WERI-Rb-1 (cell line): ENCODE results near the gene IGF1R.

Experiments
- DNase-seq: peaks from one replicate; pipeline ENCODE4 v3.0.0-alpha.2; 2020
- H3K27ac ChIP-seq: fragments of 250-450 bp; sonication (Bioruptor Pico); 2 replicates; pipeline ENCODE4 v1.5.1; 2020; ENCODE audit warnings: mild to moderate bottlenecking, moderate library complexity
- H3K27me3 ChIP-seq: fragments of 250-450 bp; sonication (Bioruptor Pico); 2 replicates; pipeline ENCODE4 v1.5.1; 2021; ENCODE audit warnings: mild to moderate bottlenecking, low read depth, moderate library complexity; ENCODE audit not compliant: insufficient read depth, severe bottlenecking
- H3K36me3 ChIP-seq: fragments of 250-450 bp; sonication (Bioruptor Pico); 2 replicates; pipeline ENCODE4 v1.5.1; 2020; ENCODE audit warnings: mild to moderate bottlenecking, moderate library complexity
- H3K4me3 ChIP-seq: 2 replicates; pipeline ENCODE4 v1.5.1; 2011; ENCODE audit warnings: low read depth, mild to moderate bottlenecking, control low read depth, low read length
- H3K9me3 ChIP-seq: fragments of 250-450 bp; sonication (Bioruptor Pico); 2 replicates; pipeline ENCODE4 v1.5.1; 2021; ENCODE audit warnings: mild to moderate bottlenecking, moderate library complexity; ENCODE audit not compliant: severe bottlenecking
- TF ChIP-seq, protein P1 (sequence below): IDR thresholded peaks from 2 replicates; pipeline ENCODE4 v1.5.1; 2011; ENCODE audit warnings: low read depth, mild to moderate bottlenecking, control low read depth, inconsistent platforms, low read length

IGF1R gene

DNA sequence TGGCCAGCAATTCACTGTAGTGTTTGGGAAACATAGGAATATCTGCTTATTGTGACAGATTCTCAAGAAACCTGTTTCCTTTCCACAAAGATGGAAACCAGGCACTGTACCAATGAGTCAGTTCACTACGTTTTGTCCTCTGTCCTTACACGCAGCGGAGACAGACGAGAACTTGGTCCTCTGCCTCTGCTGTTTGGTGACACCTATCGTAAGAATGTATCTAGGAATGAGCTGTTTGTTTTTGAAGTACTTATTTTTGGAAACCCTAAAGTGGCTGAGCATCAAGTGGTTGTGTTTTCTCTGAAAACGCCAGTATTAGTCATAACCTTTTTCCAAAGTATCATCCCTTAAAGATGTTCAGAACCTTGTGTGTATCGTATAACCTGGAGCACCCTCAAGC, 266.3 kb downstream of the IGF1R start:
- no peak for DNase-seq
- Histone ChIP-seq H3K4me3 (no peak overlapping the region), H3K27ac (no peak overlapping the region), H3K36me3 (peaks cover 56% of the 10 kb centered on the region), H3K9me3 (no peaks in the 10 kb centered on the region), H3K27me3 (no peaks in the 10 kb centered on the region)
- TF ChIP-seq, protein P1, sequence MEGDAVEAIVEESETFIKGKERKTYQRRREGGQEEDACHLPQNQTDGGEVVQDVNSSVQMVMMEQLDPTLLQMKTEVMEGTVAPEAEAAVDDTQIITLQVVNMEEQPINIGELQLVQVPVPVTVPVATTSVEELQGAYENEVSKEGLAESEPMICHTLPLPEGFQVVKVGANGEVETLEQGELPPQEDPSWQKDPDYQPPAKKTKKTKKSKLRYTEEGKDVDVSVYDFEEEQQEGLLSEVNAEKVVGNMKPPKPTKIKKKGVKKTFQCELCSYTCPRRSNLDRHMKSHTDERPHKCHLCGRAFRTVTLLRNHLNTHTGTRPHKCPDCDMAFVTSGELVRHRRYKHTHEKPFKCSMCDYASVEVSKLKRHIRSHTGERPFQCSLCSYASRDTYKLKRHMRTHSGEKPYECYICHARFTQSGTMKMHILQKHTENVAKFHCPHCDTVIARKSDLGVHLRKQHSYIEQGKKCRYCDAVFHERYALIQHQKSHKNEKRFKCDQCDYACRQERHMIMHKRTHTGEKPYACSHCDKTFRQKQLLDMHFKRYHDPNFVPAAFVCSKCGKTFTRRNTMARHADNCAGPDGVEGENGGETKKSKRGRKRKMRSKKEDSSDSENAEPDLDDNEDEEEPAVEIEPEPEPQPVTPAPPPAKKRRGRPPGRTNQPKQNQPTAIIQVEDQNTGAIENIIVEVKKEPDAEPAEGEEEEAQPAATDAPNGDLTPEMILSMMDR, result no peak

DNA sequence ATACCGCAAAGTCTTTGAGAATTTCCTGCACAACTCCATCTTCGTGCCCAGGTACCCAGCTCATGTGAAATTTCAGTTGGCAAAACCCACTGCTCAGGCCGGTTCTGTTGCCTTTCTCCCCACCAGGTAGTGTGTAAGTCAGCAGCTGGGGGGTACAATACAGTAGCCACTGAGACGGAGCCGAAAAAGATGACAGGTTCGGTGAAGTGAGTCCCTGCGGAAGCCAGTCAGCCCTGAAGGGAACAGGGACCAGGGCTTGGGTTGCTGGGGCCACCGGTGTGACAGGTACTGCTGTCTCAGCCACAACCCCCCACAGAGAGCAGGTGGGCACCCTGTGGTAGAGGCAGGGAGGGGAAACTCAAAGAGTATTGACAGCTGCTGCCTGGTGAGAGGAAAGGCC, 268.5 kb downstream of the IGF1R start:
- TF ChIP-seq, protein P1, result no peak
- DNase-seq, result no peak
- Histone ChIP-seq H3K27me3 (no peaks in the 10 kb centered on the region), H3K4me3 (no peak overlapping the region), H3K9me3 (no peaks in the 10 kb centered on the region), H3K36me3 (peaks cover 55% of the 10 kb centered on the region), H3K27ac (no peak overlapping the region)

DNA sequence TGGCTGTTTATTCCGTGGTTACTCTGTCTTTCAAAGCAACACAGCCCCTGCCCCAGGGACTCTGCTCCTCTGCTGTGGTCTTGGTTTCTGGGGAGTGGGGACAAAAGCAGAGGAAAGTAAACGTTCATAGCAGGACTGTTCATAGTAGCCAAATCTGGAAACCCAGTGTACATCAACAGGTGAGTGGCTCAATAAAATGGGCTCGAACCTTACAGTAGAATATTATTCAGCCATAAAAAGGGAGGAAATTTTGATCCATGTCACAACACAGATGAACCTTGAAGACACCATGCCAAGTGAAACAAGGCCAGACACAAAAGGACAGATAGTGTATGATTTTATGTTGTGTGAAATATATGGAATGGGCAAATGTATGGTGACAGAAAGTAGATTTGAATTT, 269.1 kb downstream of the IGF1R start:
- peaks cover 53% of the 10 kb centered on the region for H3K36me3 ChIP-seq
- H3K9me3 ChIP-seq, result no peaks in the 10 kb centered on the region
- DNase-seq, result no peak
- TF ChIP-seq, protein P1, result no peak
- H3K27me3 ChIP-seq, result no peaks in the 10 kb centered on the region
- H3K4me3 ChIP-seq, result no peak overlapping the region
- no peak overlapping the region for H3K27ac ChIP-seq

DNA sequence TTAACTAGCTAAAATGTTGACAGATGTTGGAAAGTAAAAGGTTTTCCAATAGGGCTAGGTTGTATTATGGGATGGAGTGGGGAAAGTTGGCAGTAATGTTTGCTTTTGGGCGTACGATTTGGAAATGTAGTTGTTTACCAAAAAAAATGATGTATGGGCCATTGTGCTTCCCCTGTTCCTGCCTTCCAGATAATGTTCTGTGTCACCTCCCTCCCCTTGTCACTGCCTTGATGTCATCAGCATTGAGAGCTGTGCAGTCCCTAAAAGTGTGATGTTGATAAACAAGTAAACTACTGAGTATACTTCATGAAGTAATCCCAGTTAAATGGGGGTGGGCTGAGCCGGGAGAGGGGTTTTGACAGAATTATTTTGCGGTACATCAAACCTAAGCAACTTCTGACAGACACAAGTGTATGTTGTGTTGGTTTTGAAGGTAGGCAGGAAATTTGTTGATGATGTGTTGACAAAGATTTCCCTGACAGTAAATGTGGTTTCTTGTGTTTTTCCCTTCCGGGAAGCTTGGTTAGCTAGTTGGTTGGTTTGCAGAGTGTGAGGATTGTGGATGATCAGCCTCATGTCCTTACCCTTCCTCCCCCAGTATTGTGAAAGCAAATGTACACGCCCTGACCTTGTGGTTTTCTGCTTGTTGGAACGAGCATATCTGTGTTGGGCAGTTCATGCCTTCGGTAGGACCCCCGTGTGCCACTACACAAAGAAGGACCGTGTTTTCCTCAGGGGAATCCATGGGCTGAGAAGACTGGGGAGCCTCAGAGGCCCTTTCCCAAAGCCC, 271.9 kb downstream of the IGF1R start:
- TF ChIP-seq, protein P1, result no peak
- no peaks in the 10 kb centered on the region for H3K27me3 ChIP-seq
- no peak overlapping the region for H3K4me3 ChIP-seq
- H3K27ac ChIP-seq, result no peak overlapping the region
- DNase-seq, result no peak
- peaks cover 64% of the 10 kb centered on the region for H3K36me3 ChIP-seq
- H3K9me3 ChIP-seq, result no peaks in the 10 kb centered on the region

DNA sequence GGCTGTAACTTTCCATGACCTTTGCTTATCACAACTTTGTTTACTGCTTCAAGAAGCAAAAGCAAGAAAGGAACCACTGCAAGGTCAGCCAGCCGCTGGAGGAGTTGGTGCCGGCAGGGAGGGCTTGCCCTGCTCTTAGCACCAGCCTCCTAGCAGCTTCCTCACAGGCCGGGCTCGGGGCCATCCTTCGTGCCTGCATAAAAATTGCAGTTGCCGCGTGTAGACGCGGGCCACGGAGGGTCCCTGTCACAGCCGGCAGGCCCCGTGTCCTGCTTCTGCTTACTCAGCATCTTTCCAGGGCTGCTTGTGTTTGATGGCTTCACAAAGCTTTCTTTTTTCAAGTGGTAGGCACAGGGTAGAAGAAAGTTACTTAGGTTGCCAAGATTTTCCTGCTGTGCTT, 274.8 kb downstream of the IGF1R start:
- TF ChIP-seq, protein P1, result no peak
- Histone ChIP-seq H3K36me3 (peaks cover 47% of the 10 kb centered on the region), H3K27me3 (no peaks in the 10 kb centered on the region), H3K9me3 (no peaks in the 10 kb centered on the region), H3K4me3 (no peak overlapping the region), H3K27ac (no peak overlapping the region)
- no peak for DNase-seq

DNA sequence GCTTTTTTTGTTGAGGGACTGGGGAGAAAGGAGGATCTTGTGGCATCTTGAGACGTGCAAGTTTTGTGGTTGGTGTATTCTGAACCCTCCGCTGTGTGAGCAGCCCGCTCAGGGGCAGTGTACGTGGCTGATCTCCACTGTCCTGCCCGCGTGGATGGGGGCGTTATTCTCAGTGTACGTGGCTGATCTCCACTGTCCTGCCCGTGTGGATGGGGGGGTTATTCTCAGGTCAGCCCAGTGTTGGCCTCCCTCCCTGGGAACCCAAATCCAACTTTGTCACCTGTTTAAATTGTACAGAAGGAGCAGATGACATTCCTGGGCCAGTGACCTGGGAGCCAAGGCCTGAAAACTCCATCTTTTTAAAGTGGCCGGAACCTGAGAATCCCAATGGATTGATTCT, 275.2 kb downstream of the IGF1R start:
- Histone ChIP-seq H3K36me3 (peaks cover 44% of the 10 kb centered on the region), H3K9me3 (no peaks in the 10 kb centered on the region), H3K27me3 (no peaks in the 10 kb centered on the region), H3K27ac (no peak overlapping the region), H3K4me3 (no peak overlapping the region)
- TF ChIP-seq, protein P1, result no peak
- no peak for DNase-seq
